D721Med (cell line): ENCODE measurements around the gene SLMAP.

Source experiments
- DNase-seq: peaks from one replicate; pipeline ENCODE4 v3.0.0; 2011; ENCODE audit warnings: low spot score; ENCODE audit not compliant: insufficient read length
- FAIRE-seq: peaks from 2 replicates; lab custom pipeline; 2011; peaks lifted over from hg19 to GRCh38; lab: Jason Lieb, UNC
- TF ChIP-seq, protein P1 (sequence below): IDR thresholded peaks from 2 replicates; pipeline ENCODE4 v1.5.1; 2012; ENCODE audit warnings: mild to moderate bottlenecking, control low read depth; ENCODE audit not compliant: insufficient read depth; ENCODE audit errors: missing control alignments

Gene SLMAP

GRCh38 chr3:57810048-57810447 is 53.9 kb downstream of the SLMAP start:
- no peak for FAIRE-seq

DNA sequence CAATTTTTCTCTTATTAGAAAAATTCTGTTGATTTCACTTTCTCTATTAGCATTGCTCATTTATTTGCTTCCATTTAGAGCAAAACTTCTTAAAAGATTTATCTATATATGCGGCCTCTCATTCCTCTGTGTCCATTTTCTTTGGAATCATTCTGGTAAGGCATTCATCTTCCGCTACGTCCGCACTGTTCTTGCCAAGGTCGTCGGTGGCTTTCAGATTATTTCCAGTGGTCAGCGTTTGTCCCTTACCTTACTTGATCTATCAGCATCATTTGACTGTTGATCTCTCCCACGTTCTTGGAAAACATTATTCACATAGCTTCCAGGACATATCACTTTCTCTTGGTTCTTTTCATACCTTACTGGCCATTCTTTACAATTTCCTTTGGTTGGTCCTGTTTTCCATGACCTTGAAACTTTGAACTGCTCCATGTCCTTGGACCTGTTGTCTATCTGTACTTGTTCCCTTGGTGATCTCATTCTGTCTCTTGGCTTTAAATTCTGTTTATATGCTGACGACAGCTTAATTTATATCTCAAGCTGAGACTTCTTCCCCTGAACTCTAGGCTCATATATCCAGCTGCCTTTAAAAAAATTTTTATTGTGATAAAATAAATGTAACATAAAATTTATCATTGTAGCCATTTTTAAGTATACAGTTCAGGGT is 54.5 kb downstream of the SLMAP start:
- DNase-seq (no peak), FAIRE-seq (no peak)
- TF ChIP-seq, protein P1, sequence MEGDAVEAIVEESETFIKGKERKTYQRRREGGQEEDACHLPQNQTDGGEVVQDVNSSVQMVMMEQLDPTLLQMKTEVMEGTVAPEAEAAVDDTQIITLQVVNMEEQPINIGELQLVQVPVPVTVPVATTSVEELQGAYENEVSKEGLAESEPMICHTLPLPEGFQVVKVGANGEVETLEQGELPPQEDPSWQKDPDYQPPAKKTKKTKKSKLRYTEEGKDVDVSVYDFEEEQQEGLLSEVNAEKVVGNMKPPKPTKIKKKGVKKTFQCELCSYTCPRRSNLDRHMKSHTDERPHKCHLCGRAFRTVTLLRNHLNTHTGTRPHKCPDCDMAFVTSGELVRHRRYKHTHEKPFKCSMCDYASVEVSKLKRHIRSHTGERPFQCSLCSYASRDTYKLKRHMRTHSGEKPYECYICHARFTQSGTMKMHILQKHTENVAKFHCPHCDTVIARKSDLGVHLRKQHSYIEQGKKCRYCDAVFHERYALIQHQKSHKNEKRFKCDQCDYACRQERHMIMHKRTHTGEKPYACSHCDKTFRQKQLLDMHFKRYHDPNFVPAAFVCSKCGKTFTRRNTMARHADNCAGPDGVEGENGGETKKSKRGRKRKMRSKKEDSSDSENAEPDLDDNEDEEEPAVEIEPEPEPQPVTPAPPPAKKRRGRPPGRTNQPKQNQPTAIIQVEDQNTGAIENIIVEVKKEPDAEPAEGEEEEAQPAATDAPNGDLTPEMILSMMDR = no peak

More at GRCh38 chr3:57810048-57810447, 53.9 kb downstream of the SLMAP start:
- no peak for DNase-seq
- TF ChIP-seq, protein P1 = no peak

GRCh38 chr3:57815036-57815435 is 58.9 kb downstream of the SLMAP start:
- TF ChIP-seq, protein P1 = no peak
- FAIRE-seq (no peak), DNase-seq (no peak)

DNA sequence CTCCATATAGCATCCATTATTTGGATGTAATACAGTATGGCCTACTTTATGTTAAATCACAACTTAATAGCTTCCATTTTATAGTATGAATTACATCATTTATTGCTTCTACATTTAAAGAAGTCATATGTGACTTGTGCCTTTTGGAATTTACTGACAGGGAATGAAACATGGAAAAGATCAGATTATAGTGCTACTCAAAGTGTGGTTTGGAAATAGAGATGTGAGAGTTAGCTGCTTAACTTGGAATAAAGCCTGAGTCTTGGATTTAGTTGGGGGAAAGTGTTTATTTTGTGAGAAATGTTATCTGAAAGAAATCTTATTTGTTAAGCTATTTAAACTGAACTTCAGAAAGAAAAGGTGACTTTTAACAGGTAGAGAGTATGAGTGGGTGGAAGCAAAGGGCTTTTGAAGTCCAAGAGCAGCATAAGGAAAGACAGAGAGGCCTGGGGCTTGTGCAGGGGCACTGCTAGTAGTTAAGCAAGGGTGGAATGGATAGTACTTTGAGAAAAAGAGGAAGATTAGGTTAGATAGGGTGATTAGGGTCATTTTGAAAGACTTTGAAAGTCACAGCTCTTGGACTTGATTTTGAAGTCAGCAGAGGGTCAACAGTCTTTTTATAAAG is 60.5 kb downstream of the SLMAP start:
- no peak for DNase-seq
- FAIRE-seq = no peak
- TF ChIP-seq, protein P1 = no peak

- TF ChIP-seq, protein P1 = no peak
- DNase-seq (no peak), FAIRE-seq (no peak)
These were observed 62.7 kb downstream of the SLMAP start for GRCh38 chr3:57818772-57819171.

- DNase-seq (no peak), FAIRE-seq (no peak)
- TF ChIP-seq, protein P1 = no peak
These were observed 64.4 kb downstream of the SLMAP start for GRCh38 chr3:57820479-57820878.

- no peak for DNase-seq
- no peak for FAIRE-seq
- TF ChIP-seq, protein P1 = no peak
These were observed 65.7 kb downstream of the SLMAP start for GRCh38 chr3:57821765-57822164.
